HepG2 (cell line): ENCODE measurements around the gene MAPK13. TPM values are rescaled to one million over a fixed set of nuclear protein-coding genes. Genes with fewer than 3 reads are reported as not detected.

Experiments used
- ELF3 ChIP-seq: IDR thresholded peaks from 2 replicates; pipeline ENCODE4 v1.6.1; 2016; ENCODE audit warnings: missing genetic modification reagents, missing compliant biosample characterization
- ESRRA ChIP-seq: sonication (generic); formaldehyde crosslinking; IDR thresholded peaks from 2 replicates; pipeline ENCODE4 v1.5.1; 2020; ENCODE audit warnings: mild to moderate bottlenecking, low read depth, missing genetic modification reagents
- FOXJ3 ChIP-seq: sonication (generic); formaldehyde crosslinking; IDR thresholded peaks from 2 replicates; pipeline ENCODE4 v1.4.0; 2020; ENCODE audit warnings: missing genetic modification reagents, mild to moderate bottlenecking, borderline replicate concordance
- KDM6A ChIP-seq: IDR thresholded peaks from 2 replicates; pipeline ENCODE4 v1.6.1; 2016; ENCODE audit warnings: low read depth
- MED1 ChIP-seq: sonication (generic); formaldehyde crosslinking; IDR thresholded peaks from 2 replicates; pipeline ENCODE4 v1.4.0; 2020; ENCODE audit warnings: missing genetic modification reagents
- MED13 ChIP-seq: sonication (generic); formaldehyde crosslinking; IDR thresholded peaks from 2 replicates; pipeline ENCODE4 v1.5.0; 2020; ENCODE audit warnings: missing genetic modification reagents
- MXI1 ChIP-seq: IDR thresholded peaks from 3 replicates; pipeline ENCODE4 v1.6.1; 2012; ENCODE audit warnings: low read depth, low read length, inconsistent platforms, borderline replicate concordance
- NFRKB ChIP-seq: fragments of 450-650 bp; IDR thresholded peaks from 2 replicates; pipeline ENCODE4 v1.6.1; 2017
- PRMT3 ChIP-seq: sonication (generic); formaldehyde crosslinking; IDR thresholded peaks from 2 replicates; pipeline ENCODE4 v1.8.1; 2022; ENCODE audit warnings: low read depth, mild to moderate bottlenecking, moderate library complexity, missing genetic modification reagents, borderline replicate concordance
- REPIN1 ChIP-seq: sonication (generic); formaldehyde crosslinking; IDR thresholded peaks from 2 replicates; pipeline ENCODE4 v1.8.0; 2022; ENCODE audit warnings: missing genetic modification reagents, low read depth, mild to moderate bottlenecking, borderline replicate concordance
- SAP130 ChIP-seq: IDR thresholded peaks from 2 replicates; pipeline ENCODE4 v1.6.1; 2016; ENCODE audit warnings: low read depth
- SIX1 ChIP-seq: sonication (generic); formaldehyde crosslinking; IDR thresholded peaks from 2 replicates; pipeline ENCODE4 v1.4.0; 2020; ENCODE audit warnings: missing genetic modification reagents, borderline replicate concordance
- SKI ChIP-seq: fragments of 450-650 bp; IDR thresholded peaks from one replicate; pipeline ENCODE4 v1.6.1; 2018; ENCODE audit warnings: mild to moderate bottlenecking; ENCODE audit not compliant: partially characterized antibody
- ZNF234 ChIP-seq: sonication (generic); formaldehyde crosslinking; conservative IDR thresholded peaks from 2 replicates; pipeline ENCODE4 v1.5.1; 2020; ENCODE audit warnings: mild to moderate bottlenecking, missing genetic modification reagents
- ZNF557 ChIP-seq: sonication (generic); formaldehyde crosslinking; IDR thresholded peaks from 2 replicates; pipeline ENCODE4 v1.4.0; 2020; ENCODE audit warnings: missing genetic modification reagents
- polyA plus RNA-seq, 8 experiments: library from polyadenylated mRNA; depleted of rRNA in 3 of 8; stranded (reverse) in 7 of 8; unstranded in 1 of 8; fragments of >200 nt; fragmentation: Illumina TruSeq in 4 of 8; extraction: Trizol in 4 of 8; gene quantifications; 2 replicates each; pipeline versions ENCODE4 v1.2.1 to v1.2.3, GENCODE V29; 2011 to 2016; ENCODE audit warnings: low read depth in 4 of 8, missing spikeins in 1 of 8, mixed read lengths in 1 of 8; ENCODE audit not compliant: insufficient read depth in 1 of 8
- total RNA-seq, 5 experiments: library from RNA; depleted of rRNA; stranded (reverse); fragments of >200 nt; fragmentation: Illumina TruSeq; extraction: Trizol; gene quantifications; 2 replicates each; pipeline ENCODE4 v1.2.3, GENCODE V29; 2016; ENCODE audit warnings: low read depth in 1 of 5
- TF ChIP-seq, protein P1 (sequence below): sonication (generic); formaldehyde crosslinking; IDR thresholded peaks from 2 replicates; pipeline ENCODE4 v1.8.1; 2023; ENCODE audit warnings: mild to moderate bottlenecking, moderate library complexity, missing genetic modification reagents
- TF ChIP-seq, protein P2 (sequence below): sonication (generic); formaldehyde crosslinking; IDR thresholded peaks from 2 replicates; pipeline ENCODE4 v1.8.1; 2023; ENCODE audit warnings: mild to moderate bottlenecking, missing genetic modification reagents

MAPK13 gene
- total and polyA plus RNA-seq, 2 of the 13 experiments (the other 11 are each of a cell fraction or from before 2014, with no cell fraction given): 12.7 to 43.4 TPM

DNA sequence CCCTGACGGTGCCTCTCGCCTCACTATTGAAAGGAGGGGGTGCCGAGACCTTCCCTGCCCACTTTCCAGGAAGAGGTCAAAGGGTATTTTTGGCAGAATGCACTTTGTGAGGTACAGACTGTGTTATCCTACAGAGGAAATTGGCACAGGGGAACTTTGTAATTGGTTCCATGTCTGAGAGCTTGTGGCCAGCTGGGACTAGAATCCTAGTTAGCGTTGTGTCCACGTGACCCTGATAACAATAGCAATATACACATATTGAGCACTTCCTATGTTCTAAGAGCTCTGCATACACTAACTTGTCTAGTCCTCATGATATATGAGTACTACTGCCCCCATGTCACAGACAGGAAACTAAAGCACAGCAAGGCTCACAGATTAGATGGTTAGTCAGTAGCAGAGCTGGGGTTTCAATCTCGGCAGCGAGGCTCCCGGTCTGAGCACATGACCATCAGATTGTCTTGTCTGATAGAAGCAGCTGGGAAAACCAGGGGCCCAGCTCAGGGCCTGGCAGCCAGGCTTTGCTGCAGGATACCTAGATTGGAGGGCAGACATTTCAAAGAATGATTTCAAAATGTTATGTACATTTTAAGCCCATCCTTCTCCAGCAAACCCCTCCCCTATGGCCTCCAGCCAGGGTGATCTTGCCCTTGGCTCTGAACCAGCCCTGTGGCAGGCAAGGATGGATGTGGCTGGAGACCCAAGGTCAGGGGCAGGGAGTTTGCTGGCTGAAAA, 1.4 kb downstream of the MAPK13 start (continued):
- TF ChIP-seq ELF3 (peak; percentile 65; the same call in 1 of the 2 replicates), NFRKB (no peak), REPIN1 (CRISPR knock-in tag) (peak; percentile 56; the same call in 1 of the 2 replicates), SIX1 (peak; percentile 10; the same call in 1 of the 2 replicates), ESRRA (CRISPR knock-in tag) (0 out of 2 replicates have a peak, but pooled peaks have one; percentile 8), MED13 (CRISPR knock-in tag) (0 out of 2 replicates have a peak, but pooled peaks have one; percentile 50), FOXJ3 (CRISPR knock-in tag) (peak; percentile 36; the same call in 1 of the 2 replicates), SAP130 (CRISPR knock-in tag) (peak; percentile 75), KDM6A (CRISPR knock-in tag) (peak; percentile 40), SKI (peak; percentile 90), PRMT3 (CRISPR knock-in tag) (peak; percentile 67; the same call in 1 of the 2 replicates), MXI1 (no peak), ZNF234 (no peak), MED1 (CRISPR knock-in tag) (peak; percentile 41), ZNF557 (CRISPR knock-in tag) (0 out of 2 replicates have a peak, but pooled peaks have one; percentile 60)
- TF ChIP-seq, protein P1, sequence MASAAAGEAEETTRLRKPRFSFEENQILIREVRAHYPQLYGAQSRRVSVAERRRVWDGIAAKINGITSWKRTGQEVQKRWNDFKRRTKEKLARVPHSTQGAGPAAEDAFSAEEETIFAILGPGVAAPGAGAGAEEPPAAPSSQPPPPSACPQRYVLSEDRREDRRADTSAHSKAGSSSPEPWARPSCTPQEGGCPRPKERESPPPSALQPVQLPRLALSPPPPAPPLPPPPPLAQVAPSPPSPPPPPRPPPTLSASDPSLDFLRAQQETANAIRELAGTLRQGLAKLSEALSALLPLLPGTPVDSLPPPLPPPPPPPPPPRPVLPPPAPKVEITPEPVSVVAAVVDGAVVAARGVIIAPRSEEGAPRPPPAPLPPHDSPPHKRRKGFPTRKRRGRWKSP (CRISPR knock-in tag): peak; percentile 44; the same call in 1 of the 2 replicates
- TF ChIP-seq, protein P2, sequence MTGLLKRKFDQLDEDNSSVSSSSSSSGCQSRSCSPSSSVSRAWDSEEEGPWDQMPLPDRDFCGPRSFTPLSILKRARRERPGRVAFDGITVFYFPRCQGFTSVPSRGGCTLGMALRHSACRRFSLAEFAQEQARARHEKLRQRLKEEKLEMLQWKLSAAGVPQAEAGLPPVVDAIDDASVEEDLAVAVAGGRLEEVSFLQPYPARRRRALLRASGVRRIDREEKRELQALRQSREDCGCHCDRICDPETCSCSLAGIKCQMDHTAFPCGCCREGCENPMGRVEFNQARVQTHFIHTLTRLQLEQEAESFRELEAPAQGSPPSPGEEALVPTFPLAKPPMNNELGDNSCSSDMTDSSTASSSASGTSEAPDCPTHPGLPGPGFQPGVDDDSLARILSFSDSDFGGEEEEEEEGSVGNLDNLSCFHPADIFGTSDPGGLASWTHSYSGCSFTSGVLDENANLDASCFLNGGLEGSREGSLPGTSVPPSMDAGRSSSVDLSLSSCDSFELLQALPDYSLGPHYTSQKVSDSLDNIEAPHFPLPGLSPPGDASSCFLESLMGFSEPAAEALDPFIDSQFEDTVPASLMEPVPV: 0 out of 2 replicates have a peak, but pooled peaks have one; percentile 6
